Stimulated activated CD4-positive, alpha-beta T cell treated with anti-CD3 and anti-CD28 coated beads, Interleukin-15, amount 100 ng/mL, for 24 hours (primary cell): Measurements from ENCODE around the gene TM6SF1.
"Not testable (repeated sequence)": the region's sequence is repeated elsewhere in the genome, so short reads cannot be mapped to it uniquely, and the experiment has no call there.

ENCODE experiments used
- DNase-seq: peaks from one replicate; pipeline ENCODE4 v3.0.0-alpha.2; 2020

The TM6SF1 gene

DNA sequence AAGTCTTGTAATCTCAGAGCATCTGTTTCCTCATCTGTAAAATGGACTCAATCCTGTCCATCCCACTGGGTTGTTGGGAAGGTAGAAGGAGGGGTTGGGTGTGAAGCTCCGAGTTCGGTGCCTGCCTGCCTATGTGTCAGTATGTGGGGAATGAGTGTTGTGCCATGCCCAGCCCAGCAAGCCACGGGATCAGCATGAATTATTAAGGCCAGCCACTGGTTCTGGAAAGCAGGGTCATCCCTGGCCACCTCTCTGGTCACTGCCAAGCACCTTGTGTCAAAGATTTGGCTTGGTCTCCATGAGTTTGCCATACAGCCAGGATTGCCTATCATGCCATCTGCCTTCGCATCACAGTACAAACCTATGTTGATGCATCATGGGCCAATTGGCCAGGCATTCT, 11.5 kb downstream of the TM6SF1 start:
- DNase-seq, result no peak

DNA sequence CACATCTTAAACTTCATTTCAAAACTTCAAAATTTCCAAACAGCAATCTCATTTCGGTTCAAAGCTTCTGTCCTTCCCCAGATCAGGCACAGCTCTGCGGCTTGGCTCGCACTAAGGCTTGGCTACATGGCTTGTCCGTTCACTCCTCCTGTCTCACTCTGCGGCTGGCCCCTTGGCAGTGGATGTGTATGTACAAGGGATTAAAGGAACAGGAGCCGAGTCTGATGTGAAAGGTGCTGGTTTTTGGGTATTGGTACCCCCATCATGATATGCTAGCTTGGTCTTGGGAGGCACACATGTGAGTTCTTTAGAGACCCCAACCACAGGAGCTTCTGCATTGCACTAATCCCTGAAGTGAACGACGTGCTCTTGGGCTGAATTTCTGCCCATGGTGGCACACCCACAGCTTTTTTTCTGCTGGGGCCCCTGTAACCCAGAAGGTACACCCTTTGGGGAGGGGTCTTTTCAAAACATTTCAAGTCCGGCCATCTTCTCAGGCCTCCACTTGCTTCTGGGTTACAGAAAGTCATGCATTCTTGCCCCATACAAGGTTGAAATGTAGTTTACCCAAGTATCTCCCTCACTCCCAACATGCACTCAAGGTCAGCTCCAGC, 12.6 kb downstream of the TM6SF1 start:
- DNase-seq, result no peak

DNA sequence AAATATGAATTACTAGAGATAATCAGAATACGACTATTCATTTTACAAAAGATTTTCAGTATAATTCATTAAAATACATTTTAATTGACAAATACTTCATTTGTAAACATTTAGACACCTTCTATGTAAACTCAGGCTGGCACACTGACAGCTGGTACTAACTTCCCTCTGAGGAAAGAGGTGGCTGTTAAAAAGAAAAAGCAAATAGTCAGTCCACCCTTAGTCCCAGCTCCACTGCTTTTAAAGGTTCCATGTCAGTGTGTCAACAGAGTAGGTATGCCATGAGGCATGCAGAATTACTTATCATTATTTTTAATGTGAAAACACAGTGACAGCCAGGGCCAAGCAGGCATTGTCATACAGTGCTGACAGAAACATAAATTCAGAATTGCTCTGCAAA, 16.1 kb downstream of the TM6SF1 start:
- no peak for DNase-seq

DNA sequence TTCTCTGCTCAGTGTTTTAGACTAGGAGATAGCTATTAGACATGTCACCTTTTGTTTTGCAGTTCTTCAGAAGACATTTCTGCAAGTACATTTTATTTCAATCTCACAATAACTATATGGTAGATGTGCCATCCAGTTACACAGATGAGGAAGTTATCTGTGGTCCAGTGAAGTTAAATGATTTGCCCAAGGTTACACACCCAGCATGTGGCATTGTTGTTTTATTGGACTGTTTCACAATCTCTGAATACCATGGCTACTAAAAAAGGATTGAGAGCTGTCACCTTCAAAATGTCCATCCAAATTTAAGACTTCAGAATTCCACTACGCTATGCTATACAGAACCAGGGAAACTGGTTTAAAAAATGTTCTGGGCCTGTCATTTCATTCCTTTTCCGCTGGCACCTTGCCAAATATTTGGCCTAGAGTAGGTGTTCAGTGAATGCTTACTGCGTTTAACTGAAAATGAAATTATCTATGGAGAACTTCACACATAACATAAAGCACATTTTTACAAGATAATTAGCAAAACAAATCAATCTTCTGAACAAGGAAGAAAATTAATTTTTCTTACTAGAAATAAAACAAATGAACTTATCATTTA, 20.2 kb downstream of the TM6SF1 start:
- no peak for DNase-seq

GRCh38 chr15:83129791-83130190, 22.3 kb downstream of the TM6SF1 start:
- no peak for DNase-seq

- no peak for DNase-seq
Observed at GRCh38 chr15:83132861-83133523, 25.5 kb downstream of the TM6SF1 start.

DNA sequence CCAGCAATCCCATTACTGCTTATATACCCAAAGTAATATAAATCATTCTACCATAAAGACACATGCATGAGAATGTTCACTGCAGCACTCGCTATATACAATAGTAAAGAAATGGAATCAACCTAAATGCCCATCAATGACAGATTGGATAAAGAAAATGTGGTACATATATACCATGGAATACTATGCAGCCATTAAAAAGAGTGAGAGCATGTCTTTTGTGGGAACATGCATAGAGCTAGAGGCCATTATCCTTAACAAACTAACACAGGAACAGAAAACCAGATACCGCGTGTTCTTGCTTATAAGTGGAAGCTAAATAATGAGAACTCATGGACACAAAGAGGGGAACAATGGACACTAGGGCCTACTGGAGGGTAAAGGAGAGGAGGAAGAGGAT, 34.7 kb downstream of the TM6SF1 start:
- DNase-seq, result not testable (repeated sequence)

DNA sequence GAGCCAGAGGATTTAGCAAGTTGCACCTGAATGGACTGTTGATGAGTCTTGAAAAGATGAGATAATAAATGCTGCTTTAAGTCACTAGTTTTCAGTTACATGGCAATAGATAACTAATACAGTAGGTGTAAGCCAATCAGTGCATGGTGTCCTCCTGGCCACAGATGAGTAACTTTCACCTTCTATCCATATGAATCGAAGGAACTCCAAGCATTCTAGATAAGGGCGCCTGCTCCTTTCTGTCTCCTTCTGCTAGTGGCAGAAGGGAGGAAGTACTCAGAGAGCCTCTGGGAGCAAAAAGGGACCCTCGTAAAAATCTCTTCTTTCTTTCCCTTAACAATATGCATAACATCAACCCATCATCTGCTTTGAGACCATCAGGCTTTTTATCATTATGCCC, 37.3 kb downstream of the TM6SF1 start:
- no peak for DNase-seq

- DNase-seq, result no peak
Observed at GRCh38 chr15:83153288-83153687, 45.8 kb downstream of the TM6SF1 start.

GRCh38 chr15:83155942-83156341, 48.5 kb downstream of the TM6SF1 start:
- DNase-seq, result no peak

GRCh38 chr15:83158393-83158792, 50.9 kb downstream of the TM6SF1 start:
- no peak for DNase-seq

DNA sequence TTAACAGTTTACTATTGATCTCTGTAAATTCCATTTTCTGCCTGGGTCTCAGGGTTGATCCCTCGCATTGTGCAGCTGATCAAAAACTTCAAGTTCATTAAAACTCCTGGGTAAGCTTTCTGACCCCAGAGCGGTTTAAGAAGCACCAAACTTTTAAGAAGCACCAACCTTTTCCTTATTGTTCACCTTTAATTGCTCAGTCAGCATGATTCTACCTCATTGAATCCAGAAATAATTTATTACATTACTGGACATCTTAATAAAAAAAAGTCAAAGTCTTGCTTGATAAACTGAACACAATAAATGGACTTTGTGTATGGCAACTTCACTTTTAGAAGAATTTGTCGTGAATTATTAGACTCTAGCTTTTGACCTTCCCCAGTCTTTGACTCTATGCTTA, 53.3 kb downstream of the TM6SF1 start:
- DNase-seq, result no peak

- no peak for DNase-seq
Observed at GRCh38 chr15:83163032-83163431, 55.6 kb downstream of the TM6SF1 start.

DNA sequence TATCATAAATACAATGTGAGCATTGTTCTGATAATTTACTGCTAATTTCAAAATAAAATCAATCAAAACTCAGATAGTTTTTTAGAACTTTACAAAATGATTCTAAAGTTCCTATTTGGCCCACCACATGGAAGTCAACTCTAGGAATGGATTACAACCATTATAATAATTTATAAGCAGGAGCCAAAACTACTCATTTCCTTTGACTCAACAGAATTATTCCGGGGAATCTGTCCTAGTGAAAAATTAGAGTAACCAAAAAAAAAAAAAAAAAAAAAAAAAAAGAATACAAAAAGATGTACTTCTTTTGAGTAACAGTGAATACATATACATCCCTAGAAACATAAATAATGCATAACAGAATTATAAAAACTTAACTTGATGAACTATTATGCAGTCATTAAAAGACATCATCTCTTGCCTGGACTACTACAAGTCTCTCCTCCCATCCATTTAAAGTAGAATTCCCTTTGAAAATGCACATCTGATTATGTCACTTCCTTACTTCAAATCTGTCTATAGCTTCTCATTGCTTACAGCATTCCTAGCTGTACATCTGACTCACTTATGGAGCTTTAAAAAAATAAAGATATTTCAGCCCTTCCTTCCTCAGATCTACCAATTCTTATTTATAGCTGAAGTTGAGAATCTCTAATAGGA, 56.8 kb downstream of the TM6SF1 start:
- DNase-seq, result no peak

- DNase-seq, result no peak
Observed at GRCh38 chr15:83164771-83165404, 57.4 kb downstream of the TM6SF1 start.

GRCh38 chr15:83166218-83166617, 58.8 kb downstream of the TM6SF1 start:
- no peak for DNase-seq

- no peak for DNase-seq
Observed at GRCh38 chr15:83166830-83167229, 59.4 kb downstream of the TM6SF1 start.

GRCh38 chr15:83169576-83169975, 62.1 kb downstream of the TM6SF1 start:
- not testable (repeated sequence) for DNase-seq

DNA sequence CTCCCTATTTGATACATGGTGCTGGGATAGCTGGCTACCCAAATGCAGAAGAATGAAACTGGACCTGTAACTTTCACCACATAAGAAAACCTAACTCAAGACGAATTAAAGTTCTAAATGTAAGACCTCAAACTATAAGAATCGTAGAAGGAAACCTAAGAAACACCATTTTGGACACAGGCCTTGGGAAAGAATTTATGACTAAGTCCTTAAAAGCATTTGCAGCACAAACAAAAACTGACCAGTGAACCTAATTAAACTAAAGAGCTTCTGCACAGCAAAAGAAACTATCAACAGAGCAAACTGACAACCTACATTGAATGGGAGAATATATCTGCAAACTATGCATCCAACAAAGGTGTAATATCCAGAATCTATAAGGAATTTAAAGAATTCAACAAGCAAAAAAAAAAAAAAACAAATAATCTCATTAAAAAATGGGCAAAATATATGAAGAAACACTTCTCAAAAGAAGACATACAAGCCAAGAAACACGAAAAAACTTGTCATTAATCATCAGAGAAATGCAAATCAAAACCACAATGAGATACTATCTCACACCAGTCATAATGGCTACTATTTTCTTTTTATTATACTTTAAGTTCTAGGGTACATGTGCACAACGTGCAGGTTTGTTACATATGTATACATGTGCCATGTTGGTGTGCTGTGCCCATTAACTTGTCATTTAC, 63.2 kb downstream of the TM6SF1 start:
- no peak for DNase-seq

GRCh38 chr15:83174891-83175290, 67.4 kb downstream of the TM6SF1 start:
- DNase-seq, result no peak

DNA sequence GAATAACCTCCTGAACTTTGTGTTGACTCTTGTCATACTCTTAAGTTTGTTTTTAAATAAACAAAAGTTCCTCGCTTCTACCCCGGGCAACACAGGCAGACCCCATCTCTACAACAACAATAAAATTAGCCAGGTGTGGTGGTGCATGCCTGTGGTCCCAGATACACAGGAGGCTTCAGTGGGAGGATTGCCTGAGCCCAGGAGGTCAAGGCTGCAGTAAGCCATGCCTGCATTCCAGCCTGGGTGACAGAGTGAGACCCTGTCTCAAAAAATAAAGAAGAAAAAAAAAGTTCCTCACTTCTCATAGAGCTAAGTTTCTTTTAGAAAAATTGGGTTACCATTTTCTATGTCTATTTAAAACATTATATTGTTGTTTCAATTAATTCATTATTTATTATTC, 70.9 kb downstream of the TM6SF1 start:
- DNase-seq, result no peak

DNA sequence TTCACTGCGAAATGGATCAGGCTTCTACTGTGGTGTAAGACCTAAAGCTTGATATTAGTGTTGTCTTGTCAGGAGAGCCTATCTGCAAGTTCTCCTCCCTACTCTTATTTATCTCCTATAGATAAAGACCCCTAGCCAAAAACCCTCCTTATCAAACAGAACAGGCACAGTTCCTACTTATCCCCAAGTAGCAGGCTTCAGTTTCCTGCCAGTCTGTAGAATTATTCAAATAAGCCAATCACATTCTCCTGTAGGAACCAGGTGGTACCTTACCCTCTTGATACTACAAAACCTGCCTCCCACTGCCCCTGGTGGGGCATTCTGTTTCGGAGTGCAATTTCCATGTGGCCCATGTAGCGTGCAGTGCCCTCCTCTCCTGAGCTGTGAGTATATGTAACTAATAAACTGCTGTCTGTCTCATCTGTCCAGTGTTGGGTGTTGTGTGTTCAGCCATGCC, 71.5 kb downstream of the TM6SF1 start:
- DNase-seq, result no peak

DNA sequence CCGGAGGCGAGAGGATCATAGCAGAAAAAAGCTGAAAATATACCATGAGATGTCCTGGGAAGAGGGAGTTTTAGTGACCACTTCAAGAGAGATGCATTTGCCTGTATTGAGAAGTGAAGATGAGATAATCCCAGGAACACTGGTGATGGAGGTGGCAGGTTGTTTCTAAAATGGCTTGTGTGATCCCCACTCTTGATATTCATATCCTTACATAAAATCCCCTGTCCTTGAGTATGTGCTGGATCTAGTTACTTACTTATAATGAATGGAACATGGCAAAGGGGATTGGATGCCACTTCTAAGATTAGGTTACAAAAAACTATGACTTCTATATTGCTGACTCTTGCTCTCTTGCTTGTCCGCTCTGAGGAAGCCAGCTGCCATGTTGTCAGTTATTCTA, 78.1 kb downstream of the TM6SF1 start:
- no peak for DNase-seq
